Measurements from ENCODE around the gene DNAH1.

DNA sequence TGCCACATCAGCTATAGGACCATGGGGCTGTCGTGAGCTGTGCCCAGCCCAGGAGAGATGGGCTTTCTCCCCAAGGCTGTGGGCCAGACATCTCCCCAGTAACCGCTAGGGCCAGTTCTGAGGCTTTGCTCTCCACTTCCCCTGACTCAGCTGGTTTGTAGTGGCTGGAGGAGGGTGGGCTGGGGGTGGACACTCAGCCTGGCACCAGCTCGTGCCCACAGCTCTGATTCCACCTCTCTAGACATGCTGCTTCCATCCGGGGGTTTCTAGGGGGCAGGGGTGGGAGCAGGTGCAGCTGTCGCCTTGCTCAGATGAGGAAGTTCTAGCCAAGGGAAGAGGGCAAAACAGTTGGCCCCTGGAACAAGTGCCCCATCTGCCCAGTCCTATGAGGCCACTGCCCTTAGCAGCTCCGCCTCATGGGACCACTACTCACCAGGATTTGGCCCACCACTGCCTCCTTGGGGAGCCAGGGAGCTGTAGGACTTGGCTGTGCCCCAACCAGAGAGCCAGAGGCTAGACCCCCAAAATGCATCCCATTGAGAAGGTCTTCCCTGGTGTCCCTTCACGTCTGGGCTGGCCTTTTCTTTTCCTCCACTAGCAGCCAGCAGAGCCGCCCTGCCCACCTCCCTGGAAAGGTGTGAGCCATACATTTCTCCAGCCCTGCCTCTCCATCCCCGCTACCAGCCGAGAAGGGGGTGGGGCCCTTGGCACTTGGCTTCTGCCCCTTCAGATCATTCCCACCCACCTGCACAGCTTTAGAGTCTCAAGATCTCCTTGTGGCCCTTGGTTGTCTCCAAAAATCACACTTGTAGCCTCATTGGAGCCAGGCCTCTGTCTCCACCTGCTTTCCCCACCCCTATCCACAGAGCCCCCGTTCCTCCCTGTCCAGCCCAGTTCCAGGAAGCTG is 18.6 kb upstream of the DNAH1 start:
- TF ChIP-seq POLR2A (IDR thresholded peaks at IDR 0.05; ENCODE audit: low read length) (no peak), GATA1 (IDR thresholded peaks at IDR 0.05; ENCODE audit: low read depth, low read length) (no peak)
